Spleen (tissue), 7 donors: ENCODE data around the gene TM9SF3.

Experiments used
- POLR2AphosphoS5 ChIP-seq, 3 donors: sonication (generic); formaldehyde crosslinking; IDR thresholded peaks; one replicate each; pipeline ENCODE4 v1.5.1; 2017; ENCODE audit warnings: antibody characterized with exemption in 3 of 3
- TF ChIP-seq, protein P1 (sequence below), 11 experiments: fragments of 200-600 bp in 7 of 11; fragments of 450-650 bp in 4 of 11; sonication (generic) in 4 of 11; IDR thresholded peaks in 8 of 11; conservative IDR thresholded peaks in 3 of 11; 1 replicate in 7 of 11; 2 replicates in 4 of 11; pipeline versions ENCODE4 v1.4.0 to v1.8.0; 2016 to 2021; ENCODE audit warnings: antibody characterized with exemption in 11 of 11, inconsistent platforms in 4 of 11, mild to moderate bottlenecking in 1 of 11
- donor health status: DM: no; HTN: no; CAD: no; lungs with moderate emphysema.
- donor health status: DM: no; HTN: no; CAD: no.
- donor health status: DM: no; HTN: no; CAD: no.

DNA sequence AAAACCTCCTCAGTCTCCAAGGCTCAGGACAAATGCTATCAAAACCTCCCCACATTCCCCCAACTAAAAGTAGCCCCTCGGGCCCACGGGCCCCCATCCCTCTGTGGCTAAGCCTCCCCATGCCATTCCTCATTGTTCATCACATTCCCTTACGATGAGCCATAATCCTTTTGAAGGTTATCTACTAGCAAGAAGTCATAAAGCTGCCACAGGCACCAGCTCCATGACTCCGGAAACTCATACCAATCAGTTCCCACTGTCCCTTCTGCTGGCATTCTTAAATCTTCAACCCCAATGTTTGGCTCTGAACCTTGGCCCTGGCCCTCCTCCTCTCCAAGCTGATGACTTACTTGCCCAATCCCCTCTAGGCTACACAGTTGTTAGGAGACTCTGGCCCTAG lies 19.4 kb upstream of the TM9SF3 start:
- TF ChIP-seq, protein P1, sequence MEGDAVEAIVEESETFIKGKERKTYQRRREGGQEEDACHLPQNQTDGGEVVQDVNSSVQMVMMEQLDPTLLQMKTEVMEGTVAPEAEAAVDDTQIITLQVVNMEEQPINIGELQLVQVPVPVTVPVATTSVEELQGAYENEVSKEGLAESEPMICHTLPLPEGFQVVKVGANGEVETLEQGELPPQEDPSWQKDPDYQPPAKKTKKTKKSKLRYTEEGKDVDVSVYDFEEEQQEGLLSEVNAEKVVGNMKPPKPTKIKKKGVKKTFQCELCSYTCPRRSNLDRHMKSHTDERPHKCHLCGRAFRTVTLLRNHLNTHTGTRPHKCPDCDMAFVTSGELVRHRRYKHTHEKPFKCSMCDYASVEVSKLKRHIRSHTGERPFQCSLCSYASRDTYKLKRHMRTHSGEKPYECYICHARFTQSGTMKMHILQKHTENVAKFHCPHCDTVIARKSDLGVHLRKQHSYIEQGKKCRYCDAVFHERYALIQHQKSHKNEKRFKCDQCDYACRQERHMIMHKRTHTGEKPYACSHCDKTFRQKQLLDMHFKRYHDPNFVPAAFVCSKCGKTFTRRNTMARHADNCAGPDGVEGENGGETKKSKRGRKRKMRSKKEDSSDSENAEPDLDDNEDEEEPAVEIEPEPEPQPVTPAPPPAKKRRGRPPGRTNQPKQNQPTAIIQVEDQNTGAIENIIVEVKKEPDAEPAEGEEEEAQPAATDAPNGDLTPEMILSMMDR (IDR thresholded peaks at IDR 0.05 in 8 of 11, conservative IDR thresholded peaks at IDR 0.05 in 3 of 11), result no peak
- no peak for TF ChIP-seq POLR2AphosphoS5 (IDR thresholded peaks at IDR 0.05)
